NK-92 (cell line): ENCODE measurements around the gene CARM1.

Experiments
- DNase-seq: peaks from one replicate; lab custom pipeline; 2025; ENCODE audit not compliant: unreplicated experiment; lab: John Stamatoyannopoulos, UW

CARM1 gene

GRCh38 chr19:10968527-10969135 is 97.3 kb downstream of the CARM1 start:
- DNase-seq, result no peak

- DNase-seq, result no peak
These were observed 99.9 kb downstream of the CARM1 start for GRCh38 chr19:10971107-10971726.
